Stimulated activated CD4-positive, alpha-beta T cell treated with anti-CD3 and anti-CD28 coated beads, Interleukin-2, amount 100 ng/mL, for 24 hours (primary cell): ENCODE data around the gene STX1B.

Experiments used
- DNase-seq, 2 donors: peaks; one replicate each; pipeline ENCODE4 v3.0.0-alpha.2; 2020

The STX1B gene

GRCh38 chr16:30992931-30993816 lies 17.3 kb downstream of the STX1B start:
- DNase-seq, result no peak

GRCh38 chr16:30992276-30992780 lies 18.1 kb downstream of the STX1B start:
- no peak for DNase-seq

- no peak for DNase-seq
Measured at GRCh38 chr16:30991052-30991451, 19.4 kb downstream of the STX1B start.

GRCh38 chr16:30990105-30990504 lies 20.3 kb downstream of the STX1B start:
- no peak for DNase-seq

GRCh38 chr16:30989469-30990047 lies 20.9 kb downstream of the STX1B start:
- DNase-seq, result no peak

- no peak for DNase-seq
Measured at GRCh38 chr16:30987581-30988190, 22.8 kb downstream of the STX1B start.

- no peak for DNase-seq
Measured at GRCh38 chr16:30986129-30986991, 24.1 kb downstream of the STX1B start.

GRCh38 chr16:30985401-30986128 lies 24.9 kb downstream of the STX1B start:
- no peak for DNase-seq

- DNase-seq, result peak; percentile 89 to 90
Measured at GRCh38 chr16:30984669-30985400, 25.6 kb downstream of the STX1B start, which contains the start of gene HSD3B7. Gene HSD3B7, plus strand, starts transcription at chr16:30985207. Its CDS starts 452 bp downstream, at chr16:30985659.

GRCh38 chr16:30983898-30984610 lies 26.4 kb downstream of the STX1B start:
- no peak for DNase-seq

- DNase-seq, result no peak
Measured at GRCh38 chr16:30983289-30983889, 27.0 kb downstream of the STX1B start.

- DNase-seq, result no peak
Measured at GRCh38 chr16:30982548-30983288, 27.7 kb downstream of the STX1B start.

GRCh38 chr16:30980959-30981358 lies 29.5 kb downstream of the STX1B start:
- DNase-seq, result no peak

- DNase-seq, result no peak
Measured at GRCh38 chr16:30980434-30980833, 30.0 kb downstream of the STX1B start.

- DNase-seq, result no peak
Measured at GRCh38 chr16:30980023-30980371, 30.4 kb downstream of the STX1B start.

- DNase-seq, result no peak
Measured at GRCh38 chr16:30979170-30980022, 31.0 kb downstream of the STX1B start.

- peak in 1 of 2 donors; percentile 34 for DNase-seq
Measured at GRCh38 chr16:30977502-30977901, 32.9 kb downstream of the STX1B start.

GRCh38 chr16:30976486-30976885 lies 34.0 kb downstream of the STX1B start:
- DNase-seq, result no peak
